Bronchus fibroblast of lung (primary cell): ENCODE results near the gene MACROH2A1. TPM values are rescaled to one million over a fixed set of nuclear protein-coding genes. Genes with fewer than 3 reads are reported as not detected.

Source experiments
- total RNA-seq: library from RNA; depleted of rRNA; stranded (reverse); fragments of >200 nt; gene quantifications from 2 replicates; pipeline ENCODE4 v1.2.3, GENCODE V29; 2015

The MACROH2A1 gene
- 226 and 227 TPM in 2 replicates for total RNA-seq

DNA sequence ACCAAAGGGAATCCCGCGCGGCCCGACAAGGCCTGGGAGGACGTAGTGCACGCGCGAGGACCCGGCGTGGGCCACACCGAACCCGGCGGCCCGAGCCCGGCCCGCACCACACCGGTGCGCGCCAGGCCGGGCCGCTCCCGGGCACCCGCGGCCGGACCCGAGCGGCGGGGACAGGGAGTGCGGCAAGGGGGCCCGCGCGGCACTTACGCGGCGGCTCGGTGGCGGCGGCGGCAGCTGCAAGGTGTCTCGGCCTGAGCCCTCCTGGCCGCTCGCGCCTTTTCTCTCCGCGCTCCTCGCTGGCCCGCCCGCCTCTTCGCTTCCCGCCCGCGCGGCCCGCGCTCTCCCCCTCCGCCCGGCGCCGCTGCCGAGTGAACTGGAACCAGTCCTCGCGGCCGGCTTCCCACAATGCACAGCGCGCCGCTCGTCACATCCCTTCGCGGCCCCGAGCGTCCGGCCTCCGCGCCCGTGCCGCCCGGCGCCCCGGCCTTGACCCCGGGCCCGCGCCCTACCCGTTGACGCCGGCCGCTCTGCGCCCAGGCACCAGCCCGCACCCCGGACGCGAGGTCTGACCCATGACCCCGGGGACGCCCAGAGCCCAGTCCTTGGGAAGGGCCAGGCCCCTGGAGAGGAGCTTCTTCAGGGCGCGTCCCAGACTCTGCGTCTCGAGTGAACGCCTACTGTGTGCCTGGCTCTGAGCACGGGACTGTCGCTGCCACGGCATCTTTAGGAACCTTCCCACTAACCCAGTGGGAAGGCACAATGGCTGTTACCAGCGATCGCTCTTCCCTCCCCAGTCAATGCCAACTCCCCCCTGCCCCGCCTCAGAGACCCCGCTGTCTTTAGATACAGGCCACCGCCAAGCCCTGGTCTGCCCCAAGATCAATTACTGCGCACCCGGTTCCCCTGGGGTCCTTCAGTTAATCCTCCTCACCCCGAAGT, at the start of gene MACROH2A1:
Gene MACROH2A1 (minus strand): TSS at position 377 of the 939 bp plus-strand sequence. CDS start 10,138 bp downstream, outside the sequence.

DNA sequence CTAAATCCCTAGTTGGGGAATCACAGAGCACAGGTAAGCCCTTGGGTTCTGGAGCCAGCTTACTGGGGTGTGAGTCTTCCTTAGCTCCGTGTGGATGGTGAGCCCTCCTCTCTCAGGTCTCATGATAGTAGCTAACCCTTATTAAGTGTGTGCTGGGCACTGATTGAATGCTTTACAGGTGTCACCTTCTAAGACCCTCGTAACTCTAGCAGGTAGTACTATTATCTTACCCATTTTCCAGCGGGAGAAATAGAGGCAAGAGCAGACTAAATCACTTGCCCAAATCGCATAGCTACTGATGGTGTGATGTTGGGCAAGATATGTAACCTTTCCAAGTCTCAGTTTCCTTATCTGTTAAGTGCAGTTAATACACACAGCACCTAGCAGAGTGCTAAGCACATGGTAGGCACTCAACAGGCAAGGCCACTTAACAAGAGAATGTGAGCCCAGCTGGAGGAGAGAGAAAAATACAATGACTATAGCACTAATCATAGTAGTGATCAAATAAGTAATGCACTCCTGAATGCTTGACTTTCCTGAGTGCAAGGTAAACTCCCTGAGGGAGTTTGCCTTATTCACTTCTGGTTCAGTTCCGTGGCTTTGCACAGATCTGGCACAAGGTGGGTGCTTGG, 48.4 kb upstream of the MACROH2A1 start, which contains the start of gene DCANP1:
Gene DCANP1 (minus strand): TSS at position 51 of the 632 bp plus-strand sequence. CDS start 240 bp downstream, outside the sequence.

Other genes starting within 250 kb of the MACROH2A1 start
- gene DCANP1, start 48.1 kb upstream of the MACROH2A1 start, total RNA-seq, result not detected in 2 replicates
- not detected in 2 replicates for gene TIFAB, start 53.1 kb upstream of the MACROH2A1 start, total RNA-seq
- not detected in 2 replicates for gene NEUROG1, start 136.7 kb upstream of the MACROH2A1 start, total RNA-seq
- gene CXCL14, start 179.8 kb upstream of the MACROH2A1 start, total RNA-seq, result not detected in 2 replicates